ENCODE measurements around the gene BPI.

BPI gene

GRCh38 chr20:38342216-38342615 is 38.3 kb downstream of the BPI start:
- Mint-ChIP-seq H3K9me3 (peaks cover 7% of the 10 kb centered on the region), H3K4me1 (no peaks in the 10 kb centered on the region), H3K4me3 (no peak overlapping the region), H3K27ac (no peak overlapping the region), H3K27me3 (peaks cover 19% of the 10 kb centered on the region), H3K36me3 (no peaks in the 10 kb centered on the region)
- DNase-seq = no peak
- CTCF ChIA-PET = no interaction called here

- H3K36me3 Mint-ChIP-seq = no peaks in the 10 kb centered on the region
- H3K27me3 Mint-ChIP-seq = peaks cover 19% of the 10 kb centered on the region
- H3K27ac Mint-ChIP-seq = no peak overlapping the region
- no peaks in the 10 kb centered on the region for H3K4me1 Mint-ChIP-seq
- CTCF ChIA-PET = no interaction called here
- H3K9me3 Mint-ChIP-seq = peaks cover 5% of the 10 kb centered on the region
- DNase-seq = no peak
- no peak overlapping the region for H3K4me3 Mint-ChIP-seq
Observed at GRCh38 chr20:38342713-38343310, 38.9 kb downstream of the BPI start.

- H3K4me1 Mint-ChIP-seq = no peaks in the 10 kb centered on the region
- H3K4me3 Mint-ChIP-seq = no peak overlapping the region
- DNase-seq = no peak
- H3K27ac Mint-ChIP-seq = no peak overlapping the region
- CTCF ChIA-PET = no interaction called here
- no peaks in the 10 kb centered on the region for H3K36me3 Mint-ChIP-seq
- H3K9me3 Mint-ChIP-seq = no peaks in the 10 kb centered on the region
- peaks cover 18% of the 10 kb centered on the region for H3K27me3 Mint-ChIP-seq
Observed at GRCh38 chr20:38343311-38344106, 39.6 kb downstream of the BPI start.

GRCh38 chr20:38344107-38344701 is 40.2 kb downstream of the BPI start:
- peaks cover 15% of the 10 kb centered on the region for H3K27me3 Mint-ChIP-seq
- H3K36me3 Mint-ChIP-seq = no peaks in the 10 kb centered on the region
- no peak overlapping the region for H3K4me3 Mint-ChIP-seq
- no peak for DNase-seq
- no peaks in the 10 kb centered on the region for H3K4me1 Mint-ChIP-seq
- CTCF ChIA-PET = no interaction called here
- no peaks in the 10 kb centered on the region for H3K9me3 Mint-ChIP-seq
- no peak overlapping the region for H3K27ac Mint-ChIP-seq

- no peaks in the 10 kb centered on the region for H3K9me3 Mint-ChIP-seq
- peaks cover 18% of the 10 kb centered on the region for H3K27me3 Mint-ChIP-seq
- H3K27ac Mint-ChIP-seq = no peak overlapping the region
- no peaks in the 10 kb centered on the region for H3K36me3 Mint-ChIP-seq
- H3K4me1 Mint-ChIP-seq = no peaks in the 10 kb centered on the region
- CTCF ChIA-PET = no interaction called here
- DNase-seq = no peak
- no peak overlapping the region for H3K4me3 Mint-ChIP-seq
Observed at GRCh38 chr20:38345643-38346042, 41.7 kb downstream of the BPI start.

- Mint-ChIP-seq H3K27ac (no peak within 1 kb of the TSS), H3K4me1 (no peaks in the 10 kb centered on the region), H3K4me3 (no peak within 1 kb of the TSS), H3K27me3 (peaks cover 18% of the 10 kb centered on the region), H3K9me3 (no peaks in the 10 kb centered on the region), H3K36me3 (no peaks in the 10 kb centered on the region)
- CTCF ChIA-PET = no interaction called here
- DNase-seq = no peak
Observed at GRCh38 chr20:38346247-38346651, 42.3 kb downstream of the BPI start, which contains the start of gene LBP. TSS of gene LBP (plus strand) at chr20:38346482. CDS start at chr20:38346517, 35 bp downstream.

GRCh38 chr20:38346741-38347140 is 42.8 kb downstream of the BPI start:
- Mint-ChIP-seq H3K4me3 (no peak overlapping the region), H3K4me1 (no peaks in the 10 kb centered on the region), H3K9me3 (no peaks in the 10 kb centered on the region), H3K27me3 (peaks cover 18% of the 10 kb centered on the region), H3K36me3 (no peaks in the 10 kb centered on the region), H3K27ac (no peak overlapping the region)
- no peak for DNase-seq
- CTCF ChIA-PET = no interaction called here

GRCh38 chr20:38349856-38350255 is 45.9 kb downstream of the BPI start:
- Mint-ChIP-seq H3K27ac (no peak overlapping the region), H3K4me1 (no peaks in the 10 kb centered on the region), H3K36me3 (no peaks in the 10 kb centered on the region), H3K27me3 (peaks cover 10% of the 10 kb centered on the region), H3K9me3 (no peaks in the 10 kb centered on the region), H3K4me3 (no peak overlapping the region)
- no peak for DNase-seq
- CTCF ChIA-PET = no interaction called here

GRCh38 chr20:38350879-38351775 is 47.2 kb downstream of the BPI start:
- Mint-ChIP-seq H3K9me3 (no peaks in the 10 kb centered on the region), H3K36me3 (no peaks in the 10 kb centered on the region), H3K4me3 (no peak overlapping the region), H3K27ac (no peak overlapping the region), H3K4me1 (no peaks in the 10 kb centered on the region), H3K27me3 (peaks cover 10% of the 10 kb centered on the region)
- CTCF ChIA-PET = no interaction called here
- no peak for DNase-seq

GRCh38 chr20:38353316-38353715 is 49.4 kb downstream of the BPI start:
- no peak for DNase-seq
- no peak overlapping the region for H3K4me3 Mint-ChIP-seq

GRCh38 chr20:38354227-38354626 is 50.3 kb downstream of the BPI start:
- no peak overlapping the region for H3K4me3 Mint-ChIP-seq
- no peaks in the 10 kb centered on the region for H3K9me3 Mint-ChIP-seq
- CTCF ChIA-PET = interaction anchor here (0.7 to 1.8 kb wide), 2 partner anchors 16 to 1186 kb away, joined by 4 read pairs; no protein-coding TSS in a partner anchor
- DNase-seq = no peak
- peaks cover 11% of the 10 kb centered on the region for H3K27me3 Mint-ChIP-seq
- peaks cover 5% of the 10 kb centered on the region for H3K4me1 Mint-ChIP-seq
- H3K27ac Mint-ChIP-seq = no peak overlapping the region
- H3K36me3 Mint-ChIP-seq = no peaks in the 10 kb centered on the region

More at GRCh38 chr20:38353316-38353715, 49.4 kb downstream of the BPI start:
- Mint-ChIP-seq H3K27ac (no peak overlapping the region), H3K27me3 (peaks cover 7% of the 10 kb centered on the region), H3K9me3 (no peaks in the 10 kb centered on the region), H3K4me1 (peaks cover 5% of the 10 kb centered on the region), H3K36me3 (no peaks in the 10 kb centered on the region)
- CTCF ChIA-PET = no interaction called here

- Mint-ChIP-seq H3K9me3 (no peaks in the 10 kb centered on the region), H3K36me3 (no peaks in the 10 kb centered on the region), H3K4me1 (peaks cover 5% of the 10 kb centered on the region), H3K4me3 (no peak overlapping the region), H3K27ac (no peak overlapping the region), H3K27me3 (peaks cover 7% of the 10 kb centered on the region)
- CTCF ChIA-PET = interaction anchor here (0.6 to 1.8 kb wide), 2 partner anchors 17 to 512 kb away, joined by 3 to 4 read pairs; no protein-coding TSS in a partner anchor
- DNase-seq = no peak
Observed at GRCh38 chr20:38355161-38356012, 51.4 kb downstream of the BPI start.

GRCh38 chr20:38357653-38358207 is 53.8 kb downstream of the BPI start:
- DNase-seq = peak; percentile 31
- Mint-ChIP-seq H3K4me3 (no peak overlapping the region), H3K36me3 (no peaks in the 10 kb centered on the region)

More at GRCh38 chr20:38357653-38358207, 53.8 kb downstream of the BPI start:
- H3K27me3 Mint-ChIP-seq = peaks cover 7% of the 10 kb centered on the region
- peaks cover 5% of the 10 kb centered on the region for H3K4me1 Mint-ChIP-seq
- H3K9me3 Mint-ChIP-seq = no peaks in the 10 kb centered on the region
- CTCF ChIA-PET = interaction anchor here (1.3 kb wide), 1 partner anchor 9 kb away, joined by 6 read pairs; no protein-coding TSS in a partner anchor
- no peak overlapping the region for H3K27ac Mint-ChIP-seq
